GM13976 (cell line): Measurements from ENCODE around the gene NFATC3.

Source experiments
- DNase-seq: peaks from one replicate; pipeline ENCODE4 v3.0.0; 2012; ENCODE audit warnings: low spot score
- CTCF ChIP-seq: IDR thresholded peaks from 2 replicates; pipeline ENCODE4 v1.5.1; 2012; ENCODE audit warnings: borderline replicate concordance, mild to moderate bottlenecking; ENCODE audit not compliant: insufficient read depth; ENCODE audit errors: extremely low read depth, missing control alignments, control extremely low read depth
- in situ Hi-C: fragments of 300-500 bp; cut with MboI; formaldehyde crosslinking; loops from one replicate; pipeline ENCODE4 v1.12.0; 2022; ENCODE audit warnings: low sequenced_read_pairs, mixed read lengths, inconsistent platforms; ENCODE audit not compliant: unreplicated experiment

The NFATC3 gene

GRCh38 chr16:68077866-68078700 lies 7.1 kb upstream of the NFATC3 start:
- in situ Hi-C loops: no loop called here
- TF ChIP-seq CTCF: no peak
- DNase-seq: no peak

- in situ Hi-C loops: no loop called here
- TF ChIP-seq CTCF: no peak
- DNase-seq: no peak
Measured at GRCh38 chr16:68078701-68079375, 6.3 kb upstream of the NFATC3 start.

- in situ Hi-C loops: no loop called here
- no peak for TF ChIP-seq CTCF
- no peak for DNase-seq
Measured at GRCh38 chr16:68079376-68079625, 5.9 kb upstream of the NFATC3 start.

GRCh38 chr16:68079626-68080344 lies 5.4 kb upstream of the NFATC3 start:
- TF ChIP-seq CTCF: no peak
- peak; percentile 70 for DNase-seq
- in situ Hi-C loops: no loop called here

GRCh38 chr16:68081861-68082628 lies 3.1 kb upstream of the NFATC3 start:
- no peak for DNase-seq
- no peak for TF ChIP-seq CTCF
- in situ Hi-C loops: no loop called here

- no peak for DNase-seq
- TF ChIP-seq CTCF: no peak
- in situ Hi-C loops: no loop called here
Measured at GRCh38 chr16:68082629-68083238, 2.4 kb upstream of the NFATC3 start.
